Smooth muscle cell (in vitro differentiated cells): ENCODE results near the gene TAT. TPM values are rescaled to one million over a fixed set of nuclear protein-coding genes. Genes with fewer than 3 reads are reported as not detected.

Experiments
- DNase-seq: peaks from one replicate; lab custom pipeline; 2025; ENCODE audit not compliant: unreplicated experiment; lab: John Stamatoyannopoulos, UW
- H2AFZ ChIP-seq: fragments of 200-600 bp; sonication (generic); 2 replicates; pipeline ENCODE4 v1.6.0; 2016; ENCODE audit warnings: antibody characterized with exemption, low read depth, mild to moderate bottlenecking
- H3F3A ChIP-seq: fragments of 200-600 bp; sonication (generic); 2 replicates; pipeline ENCODE4 v1.6.0; 2017; ENCODE audit warnings: antibody characterized with exemption, low read depth
- H3K27ac ChIP-seq: fragments of 200-600 bp; sonication (generic); 2 replicates; pipeline ENCODE4 v1.5.1; 2016; ENCODE audit warnings: low read depth, mild to moderate bottlenecking
- H3K27me3 ChIP-seq: fragments of 200-600 bp; sonication (generic); 2 replicates; pipeline ENCODE4 v1.6.1; 2016; ENCODE audit warnings: low read depth, mild to moderate bottlenecking
- H3K36me3 ChIP-seq: fragments of 200-600 bp; sonication (generic); 2 replicates; pipeline ENCODE4 v1.5.1; 2016; ENCODE audit warnings: low read depth
- H3K4me1 ChIP-seq: fragments of 200-600 bp; sonication (generic); 2 replicates; pipeline ENCODE4 v1.5.1; 2016; ENCODE audit warnings: low read depth
- H3K4me2 ChIP-seq: fragments of 200-600 bp; sonication (generic); 2 replicates; pipeline ENCODE4 v1.6.0; 2016; ENCODE audit warnings: mild to moderate bottlenecking
- H3K4me3 ChIP-seq: fragments of 200-600 bp; sonication (generic); 2 replicates; pipeline ENCODE4 v1.5.1; 2016; ENCODE audit warnings: mild to moderate bottlenecking
- H3K79me2 ChIP-seq: fragments of 200-600 bp; sonication (generic); 2 replicates; pipeline ENCODE4 v1.6.0; 2016; ENCODE audit warnings: low read depth, mild to moderate bottlenecking
- H3K9ac ChIP-seq: fragments of 200-600 bp; sonication (generic); 2 replicates; pipeline ENCODE4 v1.6.0; 2016; ENCODE audit warnings: low read depth
- H3K9me3 ChIP-seq: fragments of 200-600 bp; sonication (generic); replicated peaks from 2 replicates; pipeline ENCODE4 v1.5.1; 2016; ENCODE audit warnings: low read depth
- H4K20me1 ChIP-seq: fragments of 200-600 bp; sonication (generic); 2 replicates; pipeline ENCODE4 v1.6.0; 2016; ENCODE audit warnings: low read depth
- CTCF ChIP-seq: fragments of 200-600 bp; sonication (generic); IDR thresholded peaks from 2 replicates; pipeline ENCODE4 v1.5.1; 2017; ENCODE audit warnings: borderline replicate concordance, mild to moderate bottlenecking, antibody characterized with exemption; ENCODE audit not compliant: insufficient read depth, poor library complexity, severe bottlenecking
- WGBS: methylation state at CpG from one replicate; pipeline ENCODE4 v1.1.7; 2016; ENCODE audit warnings: low lambda C conversion rate; 5-methylcytosine and 5-hydroxymethylcytosine counted together
- polyA plus RNA-seq: library from polyadenylated mRNA; unstranded; fragments of >200 nt; fragmentation: Nextera tagmentation; extraction: Ambion mirVana; gene quantifications from 2 replicates; pipeline ENCODE4 v1.2.1, GENCODE V29; 2016
- total RNA-seq: library from RNA; depleted of rRNA; stranded (reverse); fragments of >200 nt; gene quantifications from 2 replicates; pipeline ENCODE4 v1.2.3, GENCODE V29; 2014

Gene TAT
- total and polyA plus RNA-seq, 2 experiments from 2014 or later = not detected

DNA sequence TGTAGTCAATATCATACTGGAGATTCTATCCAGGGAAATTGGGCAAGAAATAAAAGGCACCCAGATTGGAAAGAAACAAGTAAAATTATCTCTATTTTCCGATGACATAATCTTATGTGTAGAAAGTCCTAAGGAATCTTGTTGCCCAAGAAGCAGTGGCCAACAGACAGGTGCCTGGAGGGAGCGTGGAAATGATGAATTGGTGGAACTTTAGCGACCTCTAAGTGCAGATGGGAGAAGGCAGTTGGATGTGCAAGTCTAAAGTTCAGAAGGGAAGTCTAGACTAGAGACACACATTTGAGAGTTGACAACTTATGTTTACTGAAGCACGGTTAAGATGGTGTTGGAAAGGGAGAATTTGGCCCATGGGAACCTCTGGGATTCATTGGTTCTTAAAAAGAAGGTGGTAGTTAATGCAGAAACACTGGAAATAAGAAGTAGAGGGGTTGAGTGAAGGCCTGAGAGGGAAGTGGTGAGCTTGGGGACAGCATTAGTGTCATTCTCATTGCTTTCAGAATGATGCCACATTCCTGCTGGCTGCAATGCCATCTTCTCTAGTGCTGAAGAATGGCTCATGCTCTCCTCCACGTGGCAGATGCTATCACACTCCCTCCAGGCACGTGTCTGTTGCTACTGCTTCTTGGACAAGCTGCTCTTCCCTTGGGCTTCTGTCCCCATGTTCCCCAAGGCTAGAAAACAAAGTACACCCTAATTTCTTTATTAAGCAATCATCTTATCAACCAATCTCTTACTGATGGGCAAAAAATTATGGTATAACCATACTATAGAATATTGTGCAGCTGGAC, 24.0 kb downstream of the TAT start:
- 36% methylated on average over 6 of the region's 6 CpGs for WGBS
- Histone ChIP-seq H3K4me3 (no peak overlapping the region), H3F3A (no peaks in the 10 kb centered on the region), H2AFZ (no peak overlapping the region), H3K79me2 (no peaks in the 10 kb centered on the region), H3K9me3 (no peaks in the 10 kb centered on the region), H3K36me3 (no peaks in the 10 kb centered on the region), H3K4me1 (no peaks in the 10 kb centered on the region), H3K27ac (no peak overlapping the region), H3K9ac (no peak overlapping the region), H4K20me1 (no peaks in the 10 kb centered on the region), H3K4me2 (no peak overlapping the region), H3K27me3 (peaks cover 30% of the 10 kb centered on the region)
- TF ChIP-seq CTCF = no peak
- no peak for DNase-seq

DNA sequence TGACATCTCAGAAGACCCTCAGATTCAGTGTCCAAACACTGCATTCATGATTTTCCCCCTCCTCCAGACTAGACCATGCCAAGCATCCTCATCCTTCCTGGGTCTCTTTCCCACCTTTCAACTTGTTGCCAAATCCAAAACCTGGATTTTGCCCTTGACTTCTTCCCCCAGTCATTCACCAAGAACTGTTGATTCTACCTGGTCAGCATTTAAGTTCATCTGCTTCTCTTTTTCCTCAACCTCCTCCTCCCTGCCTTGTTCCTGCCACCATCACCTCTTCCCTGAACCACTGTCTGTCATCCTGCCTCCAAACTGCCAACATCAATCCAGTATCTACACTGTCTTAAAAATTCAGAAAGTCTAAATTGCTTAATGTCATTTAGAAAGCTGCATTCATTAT, 29.7 kb downstream of the TAT start:
- TF ChIP-seq CTCF = no peak
- no peak overlapping the region for H3K4me3 ChIP-seq
- DNase-seq = no peak
- no peak overlapping the region for H3K9ac ChIP-seq
- no peaks in the 10 kb centered on the region for H3K9me3 ChIP-seq
- H3K79me2 ChIP-seq = no peaks in the 10 kb centered on the region
- no peak overlapping the region for H2AFZ ChIP-seq
- H3K27ac ChIP-seq = no peak overlapping the region
- H3K4me2 ChIP-seq = no peak overlapping the region
- H3K27me3 ChIP-seq = peaks cover 36% of the 10 kb centered on the region
- H3F3A ChIP-seq = no peaks in the 10 kb centered on the region
- no peaks in the 10 kb centered on the region for H3K4me1 ChIP-seq
- H3K36me3 ChIP-seq = no peaks in the 10 kb centered on the region
- no peaks in the 10 kb centered on the region for H4K20me1 ChIP-seq

DNA sequence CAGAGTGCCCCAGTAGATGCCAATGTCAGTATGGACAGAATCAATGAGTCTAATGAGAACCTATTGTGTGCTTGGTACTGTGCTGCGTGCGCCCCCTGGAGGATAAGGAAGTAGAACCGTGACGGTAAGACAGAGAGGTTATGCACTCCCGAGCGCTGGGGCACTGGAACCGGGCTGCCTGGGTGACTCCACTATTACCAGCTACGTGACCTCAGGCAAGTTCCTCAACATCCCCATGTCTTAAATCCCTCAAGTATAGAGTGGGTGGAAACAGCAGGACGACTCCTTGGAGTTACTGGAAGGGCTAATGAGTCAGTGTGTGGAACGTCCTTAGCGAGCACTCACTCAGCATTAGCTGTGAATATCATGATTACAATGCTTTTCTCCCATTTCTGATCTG, 34.5 kb downstream of the TAT start:
- Histone ChIP-seq H3K36me3 (no peaks in the 10 kb centered on the region), H2AFZ (peak overlapping the region; percentile 78), H3K4me1 (no peaks in the 10 kb centered on the region), H3K9me3 (no peaks in the 10 kb centered on the region), H3K9ac (no peak overlapping the region), H4K20me1 (no peaks in the 10 kb centered on the region), H3F3A (no peaks in the 10 kb centered on the region), H3K79me2 (no peaks in the 10 kb centered on the region), H3K27ac (no peak overlapping the region), H3K4me2 (peak overlapping the region; percentile 59), H3K27me3 (peaks cover 11% of the 10 kb centered on the region), H3K4me3 (no peak overlapping the region)
- WGBS = 4% methylated on average over 11 of the region's 11 CpGs
- DNase-seq = peak; percentile 2
- peak; percentile 57 for TF ChIP-seq CTCF

GRCh38 chr16:71537643-71538042, 39.2 kb downstream of the TAT start:
- Histone ChIP-seq H3F3A (no peaks in the 10 kb centered on the region), H3K9ac (no peak overlapping the region), H4K20me1 (no peaks in the 10 kb centered on the region), H3K79me2 (no peaks in the 10 kb centered on the region), H3K9me3 (no peaks in the 10 kb centered on the region), H3K4me2 (no peak overlapping the region), H3K36me3 (no peaks in the 10 kb centered on the region), H3K4me3 (no peak overlapping the region), H3K27me3 (peaks cover 6% of the 10 kb centered on the region), H2AFZ (no peak overlapping the region), H3K27ac (no peak overlapping the region), H3K4me1 (no peaks in the 10 kb centered on the region)
- DNase-seq = no peak
- 42% methylated on average over 6 of the region's 6 CpGs for WGBS
- peak; percentile 49 for TF ChIP-seq CTCF
